ENCODE measurements around the gene FAM174A.
"Not testable (repeated sequence)": the region's sequence is repeated elsewhere in the genome, so short reads cannot be mapped to it uniquely, and the experiment has no call there.

Gene FAM174A

GRCh38 chr5:100600298-100600994 is 65.3 kb downstream of the FAM174A start:
- no peaks in the 10 kb centered on the region for H3K36me3 Mint-ChIP-seq
- H3K9me3 Mint-ChIP-seq (ENCODE audit: low read depth) = no peaks in the 10 kb centered on the region
- H3K27ac Mint-ChIP-seq = no peak overlapping the region
- H3K27me3 Mint-ChIP-seq = no peaks in the 10 kb centered on the region
- no peaks in the 10 kb centered on the region for H3K4me1 Mint-ChIP-seq (ENCODE audit: low read depth)
- no peak overlapping the region for H3K4me3 Mint-ChIP-seq

DNA sequence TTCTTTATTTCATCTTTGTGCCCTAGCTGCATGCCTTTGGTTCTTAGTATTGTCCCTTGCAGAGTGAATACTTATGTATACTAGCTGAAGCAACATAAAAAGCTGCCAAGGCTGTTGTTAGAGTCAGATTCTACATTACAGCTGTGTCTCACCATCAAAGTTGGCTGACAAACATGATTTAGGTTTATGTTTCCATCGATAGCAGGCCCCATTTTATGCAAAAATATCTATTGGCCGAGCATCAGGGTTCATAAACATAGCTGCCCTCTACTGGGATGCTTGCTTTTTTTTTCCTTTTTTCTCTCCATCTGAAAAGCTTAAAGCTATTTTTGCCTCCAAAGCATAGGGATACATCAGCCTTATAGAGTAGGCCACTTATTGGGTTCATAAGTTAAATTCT is 68.0 kb downstream of the FAM174A start:
- Mint-ChIP-seq H3K36me3 (no peaks in the 10 kb centered on the region), H3K4me1 (ENCODE audit: low read depth) (no peaks in the 10 kb centered on the region), H3K27me3 (no peaks in the 10 kb centered on the region), H3K27ac (no peak overlapping the region), H3K4me3 (no peak overlapping the region), H3K9me3 (ENCODE audit: low read depth) (no peaks in the 10 kb centered on the region)

DNA sequence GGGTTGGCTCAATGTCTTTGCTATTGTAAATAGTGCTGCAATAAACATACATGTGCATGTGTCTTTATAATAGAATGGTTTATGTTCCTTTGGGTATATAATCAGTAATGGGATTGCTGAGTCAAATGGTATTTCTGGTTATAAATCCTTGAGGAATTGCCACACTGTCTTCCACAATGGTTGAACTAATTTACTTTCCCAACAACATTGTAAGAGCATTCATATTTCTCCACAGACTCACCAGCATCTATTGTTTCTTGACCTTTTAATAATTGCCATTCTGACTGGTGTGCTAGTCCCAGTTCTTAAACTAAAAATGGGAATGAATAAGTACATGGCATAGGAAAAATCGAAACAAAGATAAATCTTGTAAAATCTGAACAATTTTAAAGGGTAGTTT is 68.8 kb downstream of the FAM174A start:
- not testable (repeated sequence) for H3K4me1 Mint-ChIP-seq (ENCODE audit: low read depth); H3K27ac Mint-ChIP-seq; H3K9me3 Mint-ChIP-seq (ENCODE audit: low read depth); H3K4me3 Mint-ChIP-seq; H3K27me3 Mint-ChIP-seq; H3K36me3 Mint-ChIP-seq

DNA sequence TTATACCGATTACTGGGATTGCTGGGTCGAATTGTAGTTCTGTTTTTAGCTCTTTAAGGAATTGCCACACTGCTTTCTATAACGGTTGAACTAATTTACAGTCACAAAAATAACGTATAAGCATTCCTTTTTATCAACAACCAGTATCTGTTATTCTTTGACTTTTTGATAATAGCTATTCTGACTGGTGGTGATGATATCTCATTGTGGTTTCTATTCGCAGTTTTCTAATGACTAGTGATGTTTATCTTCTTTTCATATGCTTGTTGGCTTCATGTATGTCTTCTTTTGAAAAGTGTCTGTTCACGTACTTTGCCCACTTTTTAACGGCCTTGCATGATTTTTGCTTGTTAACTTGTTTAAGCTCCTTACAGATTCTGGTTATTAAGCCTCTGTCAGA is 74.4 kb downstream of the FAM174A start:
- Mint-ChIP-seq H3K27me3 (peaks cover 9% of the 10 kb centered on the region), H3K36me3 (no peaks in the 10 kb centered on the region), H3K4me3 (no peak overlapping the region), H3K9me3 (ENCODE audit: low read depth) (no peaks in the 10 kb centered on the region), H3K27ac (no peak overlapping the region), H3K4me1 (ENCODE audit: low read depth) (no peaks in the 10 kb centered on the region)

GRCh38 chr5:100614308-100614707 is 79.1 kb downstream of the FAM174A start:
- H3K4me3 Mint-ChIP-seq = no peak overlapping the region

DNA sequence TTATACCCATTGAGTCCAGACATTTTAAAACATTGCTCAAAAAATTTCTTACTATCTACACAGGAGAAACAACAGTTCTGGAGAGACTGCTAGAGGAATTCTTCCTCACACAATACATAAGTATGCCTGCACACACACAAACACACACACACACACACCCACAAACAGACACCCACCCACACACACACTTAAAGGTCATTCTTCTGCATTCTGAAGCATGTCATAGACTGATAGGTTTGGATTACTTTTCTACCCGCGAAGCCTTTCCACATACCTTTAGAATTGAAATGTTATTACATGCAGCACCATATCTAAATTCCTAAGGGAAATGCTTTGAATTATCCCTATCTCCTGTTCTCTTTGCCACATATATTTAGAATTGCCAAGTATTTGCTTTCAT is 80.2 kb downstream of the FAM174A start:
- no peaks in the 10 kb centered on the region for H3K4me1 Mint-ChIP-seq (ENCODE audit: low read depth)
- H3K4me3 Mint-ChIP-seq = no peak overlapping the region
- H3K36me3 Mint-ChIP-seq = no peaks in the 10 kb centered on the region
- H3K9me3 Mint-ChIP-seq (ENCODE audit: low read depth) = no peaks in the 10 kb centered on the region
- H3K27me3 Mint-ChIP-seq = peaks cover 7% of the 10 kb centered on the region
- H3K27ac Mint-ChIP-seq = no peak overlapping the region

More at GRCh38 chr5:100614308-100614707, 79.1 kb downstream of the FAM174A start:
- H3K36me3 Mint-ChIP-seq = no peaks in the 10 kb centered on the region
- H3K4me1 Mint-ChIP-seq (ENCODE audit: low read depth) = no peaks in the 10 kb centered on the region
- no peaks in the 10 kb centered on the region for H3K9me3 Mint-ChIP-seq (ENCODE audit: low read depth)
- no peak overlapping the region for H3K27ac Mint-ChIP-seq
- H3K27me3 Mint-ChIP-seq = peaks cover 7% of the 10 kb centered on the region

- peaks cover 5% of the 10 kb centered on the region for H3K27me3 Mint-ChIP-seq
- no peak overlapping the region for H3K4me3 Mint-ChIP-seq
- H3K9me3 Mint-ChIP-seq (ENCODE audit: low read depth) = no peaks in the 10 kb centered on the region
- H3K36me3 Mint-ChIP-seq = no peaks in the 10 kb centered on the region
- H3K27ac Mint-ChIP-seq = no peak overlapping the region
- no peaks in the 10 kb centered on the region for H3K4me1 Mint-ChIP-seq (ENCODE audit: low read depth)
Measured at GRCh38 chr5:100616291-100616690, 81.1 kb downstream of the FAM174A start.

- Mint-ChIP-seq H3K9me3 (ENCODE audit: low read depth) (no peaks in the 10 kb centered on the region), H3K27ac (no peak overlapping the region), H3K4me3 (no peak overlapping the region), H3K4me1 (ENCODE audit: low read depth) (no peaks in the 10 kb centered on the region), H3K36me3 (no peaks in the 10 kb centered on the region), H3K27me3 (peaks cover 5% of the 10 kb centered on the region)
Measured at GRCh38 chr5:100616981-100617380, 81.8 kb downstream of the FAM174A start.

GRCh38 chr5:100623719-100624118 is 88.5 kb downstream of the FAM174A start:
- Mint-ChIP-seq H3K4me3 (no peak overlapping the region), H3K27me3 (peaks cover 3% of the 10 kb centered on the region)

GRCh38 chr5:100634937-100635534 is 99.9 kb downstream of the FAM174A start:
- Mint-ChIP-seq H3K9me3 (ENCODE audit: low read depth) (no peaks in the 10 kb centered on the region), H3K36me3 (no peaks in the 10 kb centered on the region), H3K4me1 (ENCODE audit: low read depth) (no peaks in the 10 kb centered on the region)

More at GRCh38 chr5:100623719-100624118, 88.5 kb downstream of the FAM174A start:
- no peaks in the 10 kb centered on the region for H3K36me3 Mint-ChIP-seq
- H3K27ac Mint-ChIP-seq = no peak overlapping the region
- no peaks in the 10 kb centered on the region for H3K4me1 Mint-ChIP-seq (ENCODE audit: low read depth)
- no peaks in the 10 kb centered on the region for H3K9me3 Mint-ChIP-seq (ENCODE audit: low read depth)

More at GRCh38 chr5:100634937-100635534, 99.9 kb downstream of the FAM174A start:
- no peak overlapping the region for H3K4me3 Mint-ChIP-seq
- H3K27ac Mint-ChIP-seq = no peak overlapping the region
- no peaks in the 10 kb centered on the region for H3K27me3 Mint-ChIP-seq

Data from activated naive CD8-positive, alpha-beta T cell (primary cell).